ENCODE data around the gene SIL1. TPM values are rescaled to one million over a fixed set of nuclear protein-coding genes. Genes with fewer than 3 reads are reported as not detected.

Gene SIL1
- total and polyA plus RNA-seq, 9 of the 15 experiments (the other 6 are each of a cell fraction or from before 2014, with no cell fraction given), result 1.3 to 30.5 (median 18.1) TPM

- TF ChIP-seq ZBTB7A (IDR thresholded peaks at IDR 0.05; ENCODE audit: borderline replicate concordance, control insufficient read depth, low read depth, low read length) (no peak), THRA (IDR thresholded peaks at IDR 0.05) (no peak)
- no peaks in the 10 kb centered on the region for H3K36me3 ChIP-seq (ENCODE audit: control insufficient read depth, insufficient read depth, low read length)
- H3K27me3 ChIP-seq (ENCODE audit: control insufficient read depth in 2 of 2, insufficient read depth in 2 of 2, low read length in 2 of 2), result no peaks in the 10 kb centered on the region
- ChIA-PET CTCF (ENCODE audit: low intra/inter-chr PET ratio) (interaction anchor here (0.7 kb wide), 1 partner anchor 8 kb away, joined by 3 read pairs; no protein-coding TSS in a partner anchor), POLR2A (interaction anchor here (0.6 to 1.6 kb wide), 3 partner anchors 9 to 1674 kb away, joined by 3 to 7 read pairs (median 4); no protein-coding TSS in a partner anchor)
- no peaks in the 10 kb centered on the region for H3K9me3 ChIP-seq (replicated peaks; ENCODE audit: control insufficient read depth, insufficient read depth, low read depth, low read length)
- WGBS (ENCODE audit: insufficient coverage, low coverage, missing lambda C conversion rate), result 50% methylated on average over 1 of the region's 1 CpG
- in situ Hi-C loops (cut with MboI) (no loop called here), intact Hi-C loops (cut with micrococcal nuclease) (no loop called here)
- DNase-seq (ENCODE audit: extremely low read depth in 1 of 4, low spot score in 3 of 4) (no peak), FAIRE-seq (no peak), ATAC-seq (no peak)
- no peak overlapping the region for H3K4me2 ChIP-seq (ENCODE audit: insufficient read depth, low read length)
- H3K27ac ChIP-seq (ENCODE audit: extremely low read depth, low read depth, low read length), result no peak overlapping the region
- 0 out of 2 replicates have a peak, but pooled peaks cover 3% of the 10 kb centered on the region for H4K20me1 ChIP-seq (replicated peaks; ENCODE audit: control insufficient read depth, insufficient read depth, low read length)
- H3K9me1 ChIP-seq (ENCODE audit: control insufficient read depth, insufficient read depth, low read length), result no peaks in the 10 kb centered on the region
- no TSS peak for BruUV-seq (replicated peaks)
- no peak overlapping the region for H2AFZ ChIP-seq (ENCODE audit: low read depth, low read length)
- no peaks in the 10 kb centered on the region for H3K79me2 ChIP-seq (ENCODE audit: control insufficient read depth, insufficient read depth, low read length)
- H3K4me1 ChIP-seq (replicated peaks in 1 of 2; ENCODE audit: control insufficient read depth in 2 of 2, insufficient read depth in 2 of 2, low read length in 2 of 2), result peaks cover 0 to 3% of the 10 kb centered on the region in 2 experiments; a peak in 1 of 5 replicates
- H3K9ac ChIP-seq (ENCODE audit: insufficient read depth in 1 of 2, low read depth in 2 of 2, low read length in 2 of 2), result no peak overlapping the region
- no peak overlapping the region for H3K4me3 ChIP-seq
Observed at GRCh38 chr5:139079225-139079990, 118.8 kb downstream of the SIL1 start.
